Measurements from ENCODE around the gene GPR68. TPM values are rescaled to one million over a fixed set of nuclear protein-coding genes. Genes with fewer than 3 reads are reported as not detected.
A peak's percentile ranks its signal among the peaks of the same experiment; 100 is the strongest.

The GPR68 gene
- total and polyA plus RNA-seq, 8 donors = 1.3 to 4.9 (median 3.3) TPM

DNA sequence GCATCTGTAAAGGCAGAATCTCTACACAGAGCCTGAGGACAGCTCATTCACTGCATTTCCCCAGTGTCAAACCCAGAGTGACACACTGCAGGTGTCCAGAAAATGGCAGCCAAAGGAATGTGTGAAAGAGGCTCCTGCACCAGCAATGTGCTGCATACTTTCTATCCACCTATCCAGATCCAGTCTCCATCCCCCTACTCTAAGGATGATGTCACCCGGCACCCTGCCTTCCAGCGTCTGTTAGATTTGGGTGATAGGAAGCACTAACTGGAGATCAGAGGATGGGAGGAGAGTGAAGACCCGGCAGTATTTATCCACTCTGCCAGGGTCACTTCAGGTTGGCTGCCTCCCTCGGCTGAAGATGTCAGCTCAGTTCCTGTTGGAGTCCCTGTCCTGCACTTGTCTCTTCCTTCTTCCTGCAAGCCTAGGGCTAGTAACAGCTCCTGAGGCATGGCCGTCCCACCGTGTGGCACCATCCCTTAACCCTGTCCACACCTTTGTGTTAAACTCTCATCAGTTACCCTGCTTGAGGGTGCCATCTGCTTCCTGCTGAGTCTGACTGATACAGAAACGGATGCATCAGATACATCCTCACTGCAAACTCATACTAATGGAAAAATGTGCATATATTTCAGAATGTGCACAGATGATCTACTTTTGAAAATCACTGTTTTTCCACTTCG is 13.0 kb upstream of the GPR68 start:
- H3K36me3 ChIP-seq = no peaks in the 10 kb centered on the region
- no peaks in the 10 kb centered on the region for H3K9me3 ChIP-seq
- no peak for ATAC-seq
- peak overlapping the region; percentile 48 to 58 for H3K27ac ChIP-seq
- no peak overlapping the region for H3K4me3 ChIP-seq
- H3K27me3 ChIP-seq = peaks cover 0 to 6% of the 10 kb centered on the region in 2 donors
- TF ChIP-seq, protein P1, sequence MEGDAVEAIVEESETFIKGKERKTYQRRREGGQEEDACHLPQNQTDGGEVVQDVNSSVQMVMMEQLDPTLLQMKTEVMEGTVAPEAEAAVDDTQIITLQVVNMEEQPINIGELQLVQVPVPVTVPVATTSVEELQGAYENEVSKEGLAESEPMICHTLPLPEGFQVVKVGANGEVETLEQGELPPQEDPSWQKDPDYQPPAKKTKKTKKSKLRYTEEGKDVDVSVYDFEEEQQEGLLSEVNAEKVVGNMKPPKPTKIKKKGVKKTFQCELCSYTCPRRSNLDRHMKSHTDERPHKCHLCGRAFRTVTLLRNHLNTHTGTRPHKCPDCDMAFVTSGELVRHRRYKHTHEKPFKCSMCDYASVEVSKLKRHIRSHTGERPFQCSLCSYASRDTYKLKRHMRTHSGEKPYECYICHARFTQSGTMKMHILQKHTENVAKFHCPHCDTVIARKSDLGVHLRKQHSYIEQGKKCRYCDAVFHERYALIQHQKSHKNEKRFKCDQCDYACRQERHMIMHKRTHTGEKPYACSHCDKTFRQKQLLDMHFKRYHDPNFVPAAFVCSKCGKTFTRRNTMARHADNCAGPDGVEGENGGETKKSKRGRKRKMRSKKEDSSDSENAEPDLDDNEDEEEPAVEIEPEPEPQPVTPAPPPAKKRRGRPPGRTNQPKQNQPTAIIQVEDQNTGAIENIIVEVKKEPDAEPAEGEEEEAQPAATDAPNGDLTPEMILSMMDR (IDR thresholded peaks at IDR 0.05) = no peak
- intact Hi-C loops (cut with DNase I) = no loop called here
- peaks cover 11 to 35% of the 10 kb centered on the region in 2 donors for H3K4me1 ChIP-seq
- DNase-seq = no peak

DNA sequence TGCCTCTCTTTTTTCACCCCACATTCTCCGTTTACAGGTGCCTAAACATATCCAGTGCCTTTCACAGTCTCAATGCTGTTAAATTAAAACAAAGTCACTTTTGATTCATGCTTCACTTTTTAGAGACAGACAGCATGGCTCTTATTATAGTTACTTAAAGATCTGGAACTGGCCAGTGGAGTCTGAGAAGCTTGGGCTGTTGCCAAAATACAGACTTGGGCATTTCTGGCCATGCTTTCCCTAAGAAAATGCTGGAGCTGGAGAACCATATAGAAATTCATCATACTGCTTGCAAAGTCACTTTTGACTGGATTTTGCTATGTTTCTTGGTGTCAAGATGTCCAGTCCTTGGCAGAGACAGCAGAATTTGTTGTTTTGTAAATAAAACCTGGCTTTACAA is 12.2 kb upstream of the GPR68 start:
- intact Hi-C loops (cut with DNase I) = no loop called here
- TF ChIP-seq, protein P1 (IDR thresholded peaks at IDR 0.05) = no peak
- DNase-seq (peak in 1 of 4 donors; percentile 61), ATAC-seq (no peak)
- Histone ChIP-seq H3K4me3 (no peak overlapping the region), H3K27me3 (peaks cover 0 to 6% of the 10 kb centered on the region in 2 donors), H3K4me1 (peaks cover 11 to 43% of the 10 kb centered on the region in 2 donors), H3K9me3 (no peaks in the 10 kb centered on the region), H3K36me3 (no peaks in the 10 kb centered on the region), H3K27ac (peak overlapping the region in 1 of 2 donors; percentile 25)

DNA sequence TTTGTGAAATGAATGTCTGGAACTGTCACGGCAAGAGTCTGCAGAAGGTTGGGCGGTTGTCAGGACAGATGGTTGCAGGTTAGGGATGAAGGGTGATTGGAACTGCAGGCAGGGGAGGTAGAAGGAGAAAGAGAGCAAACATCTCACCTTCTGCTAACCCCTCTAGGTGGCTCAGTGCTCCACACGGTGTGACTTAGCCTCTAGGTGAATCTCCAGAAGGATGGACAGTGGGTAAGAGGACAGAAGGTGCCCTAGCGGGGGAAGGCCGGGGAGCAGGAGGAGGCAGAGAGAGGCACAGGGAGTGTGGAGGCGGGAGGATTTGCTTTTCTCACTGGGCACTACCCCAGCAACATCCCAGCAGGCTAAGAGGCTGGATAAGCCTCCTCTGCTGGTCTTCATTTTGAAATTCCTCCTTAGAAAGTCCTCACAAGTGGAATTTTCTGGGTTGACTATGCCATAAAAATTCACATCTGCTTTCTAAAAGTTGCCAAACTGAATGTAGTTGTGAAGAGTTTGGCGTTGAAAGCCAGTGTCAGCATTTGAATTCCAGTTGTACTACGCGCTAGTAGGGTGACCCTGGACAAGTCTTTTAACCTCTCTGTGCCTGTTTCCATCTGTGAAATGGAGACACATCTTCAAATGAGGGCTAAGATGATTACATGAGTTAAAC is 10.7 kb upstream of the GPR68 start:
- H3K4me1 ChIP-seq = peaks cover 20 to 58% of the 10 kb centered on the region in 2 donors
- H3K36me3 ChIP-seq = no peaks in the 10 kb centered on the region
- H3K9me3 ChIP-seq = no peaks in the 10 kb centered on the region
- ATAC-seq (no peak), DNase-seq (no peak)
- TF ChIP-seq, protein P1 (IDR thresholded peaks at IDR 0.05) = no peak
- no peak overlapping the region for H3K27ac ChIP-seq
- no peak overlapping the region for H3K4me3 ChIP-seq
- peaks cover 0 to 6% of the 10 kb centered on the region in 2 donors for H3K27me3 ChIP-seq
- intact Hi-C loops (cut with DNase I) = no loop called here

DNA sequence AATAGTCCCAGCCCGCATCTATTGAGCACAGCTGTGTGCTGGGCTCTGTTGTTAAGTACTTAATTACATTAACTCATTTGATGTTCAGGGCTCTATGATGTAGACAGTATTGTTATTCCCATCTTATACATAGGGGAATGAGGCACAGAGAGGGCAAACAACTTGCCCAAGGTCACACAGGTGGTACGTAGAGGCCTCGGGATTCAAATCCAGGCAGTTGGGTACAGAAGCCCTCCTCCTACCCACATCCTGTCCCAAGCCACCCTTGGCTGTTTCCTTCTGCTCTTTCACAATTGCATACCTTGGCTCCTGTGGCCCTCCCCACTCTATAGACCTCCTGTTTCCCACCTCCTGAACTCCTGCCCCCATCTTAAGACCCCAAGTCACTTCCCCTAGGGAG is 10.0 kb upstream of the GPR68 start:
- peaks cover 25 to 65% of the 10 kb centered on the region in 2 donors for H3K4me1 ChIP-seq
- intact Hi-C loops (cut with DNase I) = no loop called here
- H3K9me3 ChIP-seq = no peaks in the 10 kb centered on the region
- peak overlapping the region in 1 of 2 donors; percentile 68 for H3K27ac ChIP-seq
- TF ChIP-seq, protein P1 (IDR thresholded peaks at IDR 0.05) = no peak
- ATAC-seq (no peak), DNase-seq (no peak)
- H3K4me3 ChIP-seq = no peak overlapping the region
- H3K27me3 ChIP-seq = peaks cover 0 to 6% of the 10 kb centered on the region in 2 donors
- no peaks in the 10 kb centered on the region for H3K36me3 ChIP-seq

DNA sequence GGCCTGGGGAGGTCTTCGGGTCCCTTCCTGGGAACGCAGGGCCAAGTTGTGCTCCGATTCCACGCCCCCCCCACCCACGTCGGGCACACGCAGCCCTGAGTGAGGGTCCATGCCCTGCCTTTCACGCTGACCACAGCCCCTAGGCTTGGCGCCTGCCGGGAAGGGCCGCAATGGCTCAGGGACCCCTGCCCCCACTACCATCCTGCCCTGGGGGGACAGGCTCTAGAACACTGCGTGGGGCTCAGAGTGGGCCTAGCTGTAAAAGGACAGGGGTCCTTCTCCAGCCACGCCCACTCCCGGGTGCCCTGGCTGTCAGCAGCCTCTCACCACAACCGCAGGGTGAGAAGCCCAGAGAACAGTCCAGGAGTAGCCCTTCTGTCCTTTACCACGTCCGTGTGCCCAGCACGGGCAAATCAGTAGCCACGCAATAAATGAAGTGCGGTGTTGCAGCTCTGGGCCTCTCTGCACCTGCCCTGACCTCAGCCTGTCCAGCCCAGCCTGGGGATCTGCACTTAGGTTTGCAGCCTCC is 9.4 kb upstream of the GPR68 start:
- DNase-seq = no peak
- peaks cover 25 to 70% of the 10 kb centered on the region in 2 donors for H3K4me1 ChIP-seq
- peak overlapping the region; percentile 39 to 68 for H3K27ac ChIP-seq
- intact Hi-C loops (cut with DNase I) = no loop called here
- H3K36me3 ChIP-seq = no peaks in the 10 kb centered on the region
- TF ChIP-seq, protein P1 (IDR thresholded peaks at IDR 0.05) = no peak
- H3K9me3 ChIP-seq = no peaks in the 10 kb centered on the region
- H3K27me3 ChIP-seq = peaks cover 0 to 6% of the 10 kb centered on the region in 2 donors
- peak overlapping the region; percentile 47 to 49 for H3K4me3 ChIP-seq
- peak; percentile 15 for ATAC-seq
